ENCODE data around the gene DENND2D.

- no peak for TF ChIP-seq ZBTB7A (tag by site-specific recombination; IDR thresholded peaks at IDR 0.05; ENCODE audit: low read depth)
- no peak for TF ChIP-seq CTCF (tag by site-specific recombination; IDR thresholded peaks at IDR 0.05)
- TF ChIP-seq ZNF223 (tag by site-specific recombination; IDR thresholded peaks at IDR 0.05), result no peak
- no peak for TF ChIP-seq ZNF747 (tag by site-specific recombination; IDR thresholded peaks at IDR 0.05)
- no peak for TF ChIP-seq ZBTB21 (tag by site-specific recombination; IDR thresholded peaks at IDR 0.05)
- TF ChIP-seq ZNF24 (tag by site-specific recombination; IDR thresholded peaks at IDR 0.05), result no peak
- no peak for TF ChIP-seq ZBTB1 (tag by site-specific recombination; IDR thresholded peaks at IDR 0.05)
- TF ChIP-seq MEIS1 (CRISPR knock-in tag; IDR thresholded peaks at IDR 0.05; ENCODE audit: borderline replicate concordance), result no peak
- TF ChIP-seq GLIS1 (tag by site-specific recombination; IDR thresholded peaks at IDR 0.05), result no peak
- no peak for TF ChIP-seq ZNF792 (tag by site-specific recombination; IDR thresholded peaks at IDR 0.05)
- TF ChIP-seq, protein P1, sequence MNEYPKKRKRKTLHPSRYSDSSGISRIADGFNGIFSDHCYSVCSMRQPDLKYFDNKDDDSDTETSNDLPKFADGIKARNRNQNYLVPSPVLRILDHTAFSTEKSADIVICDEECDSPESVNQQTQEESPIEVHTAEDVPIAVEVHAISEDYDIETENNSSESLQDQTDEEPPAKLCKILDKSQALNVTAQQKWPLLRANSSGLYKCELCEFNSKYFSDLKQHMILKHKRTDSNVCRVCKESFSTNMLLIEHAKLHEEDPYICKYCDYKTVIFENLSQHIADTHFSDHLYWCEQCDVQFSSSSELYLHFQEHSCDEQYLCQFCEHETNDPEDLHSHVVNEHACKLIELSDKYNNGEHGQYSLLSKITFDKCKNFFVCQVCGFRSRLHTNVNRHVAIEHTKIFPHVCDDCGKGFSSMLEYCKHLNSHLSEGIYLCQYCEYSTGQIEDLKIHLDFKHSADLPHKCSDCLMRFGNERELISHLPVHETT (tag by site-specific recombination; IDR thresholded peaks at IDR 0.05), result no peak
- no peak for TF ChIP-seq ZNF670 (tag by site-specific recombination; IDR thresholded peaks at IDR 0.05; ENCODE audit: low read depth)
- no peak for TF ChIP-seq ZNF18 (tag by site-specific recombination; IDR thresholded peaks at IDR 0.05)
Observed at GRCh38 chr1:111249960-111250359, 49.5 kb upstream of the DENND2D start.
